Immature natural killer cell (primary cell): ENCODE data around the gene KCNV2. TPM values are rescaled to one million over a fixed set of nuclear protein-coding genes. Genes with fewer than 3 reads are reported as not detected.

ENCODE experiments used
- DNase-seq, 3 donors: peaks; one replicate each; pipeline ENCODE4 v3.0.0; 2022; ENCODE audit warnings: mixed read lengths in 1 of 3
- H3K27ac Mint-ChIP-seq, 6 donors: one replicate each; pipeline ENCODE4 v1.8.0; 2020; ENCODE audit warnings: mixed read lengths in 6 of 6, mild to moderate bottlenecking in 5 of 6, inconsistent platforms in 4 of 6, moderate library complexity in 3 of 6
- H3K27me3 Mint-ChIP-seq, 3 donors: one replicate each; pipeline ENCODE4 v1.8.0; 2020 to 2021; ENCODE audit warnings: low read depth in 3 of 3, mild to moderate bottlenecking in 3 of 3, mixed read lengths in 3 of 3, moderate library complexity in 3 of 3, inconsistent platforms in 1 of 3
- H3K36me3 Mint-ChIP-seq, 3 donors: one replicate each; pipeline ENCODE4 v1.8.0; 2020; ENCODE audit warnings: mixed read lengths in 3 of 3, inconsistent platforms in 2 of 3, mild to moderate bottlenecking in 2 of 3
- H3K4me1 Mint-ChIP-seq, 2 donors: one replicate each; pipeline ENCODE4 v1.8.0; 2020; ENCODE audit warnings: inconsistent platforms in 2 of 2, mild to moderate bottlenecking in 2 of 2, mixed read lengths in 2 of 2, moderate library complexity in 1 of 2
- H3K4me3 Mint-ChIP-seq, 5 donors: one replicate each; pipeline ENCODE4 v1.8.0; 2020; ENCODE audit warnings: mild to moderate bottlenecking in 5 of 5, mixed read lengths in 5 of 5, inconsistent platforms in 3 of 5, moderate library complexity in 3 of 5
- H3K9me3 Mint-ChIP-seq, 6 donors: one replicate each; pipeline ENCODE4 v1.8.0; 2020; ENCODE audit warnings: mild to moderate bottlenecking in 6 of 6, mixed read lengths in 6 of 6, inconsistent platforms in 4 of 6, moderate library complexity in 3 of 6
- polyA plus RNA-seq, 3 donors: library from polyadenylated mRNA; unstranded; fragments of 300-500 nt; fragmentation: Illumina TruSeq; gene quantifications; one replicate each; pipeline ENCODE4 v1.2.3, GENCODE V29; 2021

KCNV2 gene
- polyA plus RNA-seq, 3 donors from 2014 or later = not detected

DNA sequence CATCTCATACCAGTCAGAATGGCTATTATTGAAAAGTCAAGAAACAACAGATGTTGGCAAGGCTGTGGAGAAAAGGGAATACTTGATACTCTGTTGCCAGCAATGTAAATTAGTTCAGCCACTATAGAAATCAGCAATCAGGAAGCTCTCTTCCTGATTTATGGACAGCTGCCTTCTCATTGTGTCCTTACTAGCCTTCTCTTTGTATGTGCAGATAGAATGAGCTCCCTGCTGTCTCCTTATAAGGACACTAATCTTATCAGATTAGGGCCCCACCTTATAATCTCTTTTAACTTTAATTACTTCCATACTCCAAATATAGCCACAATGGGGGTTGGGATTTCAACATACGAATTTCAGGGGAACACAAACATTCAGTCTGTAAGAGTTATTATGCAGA lies 38.0 kb downstream of the KCNV2 start:
- peaks cover 4 to 6% of the 10 kb centered on the region in 2 donors for H3K4me1 Mint-ChIP-seq
- no peaks in the 10 kb centered on the region for H3K27me3 Mint-ChIP-seq
- H3K9me3 Mint-ChIP-seq = peaks cover 0 to 3% (median 0%) of the 10 kb centered on the region in 6 donors
- DNase-seq = no peak
- peaks cover 12 to 45% (median 30%) of the 10 kb centered on the region in 3 donors for H3K36me3 Mint-ChIP-seq
- no peak overlapping the region for H3K27ac Mint-ChIP-seq
- no peak overlapping the region for H3K4me3 Mint-ChIP-seq

DNA sequence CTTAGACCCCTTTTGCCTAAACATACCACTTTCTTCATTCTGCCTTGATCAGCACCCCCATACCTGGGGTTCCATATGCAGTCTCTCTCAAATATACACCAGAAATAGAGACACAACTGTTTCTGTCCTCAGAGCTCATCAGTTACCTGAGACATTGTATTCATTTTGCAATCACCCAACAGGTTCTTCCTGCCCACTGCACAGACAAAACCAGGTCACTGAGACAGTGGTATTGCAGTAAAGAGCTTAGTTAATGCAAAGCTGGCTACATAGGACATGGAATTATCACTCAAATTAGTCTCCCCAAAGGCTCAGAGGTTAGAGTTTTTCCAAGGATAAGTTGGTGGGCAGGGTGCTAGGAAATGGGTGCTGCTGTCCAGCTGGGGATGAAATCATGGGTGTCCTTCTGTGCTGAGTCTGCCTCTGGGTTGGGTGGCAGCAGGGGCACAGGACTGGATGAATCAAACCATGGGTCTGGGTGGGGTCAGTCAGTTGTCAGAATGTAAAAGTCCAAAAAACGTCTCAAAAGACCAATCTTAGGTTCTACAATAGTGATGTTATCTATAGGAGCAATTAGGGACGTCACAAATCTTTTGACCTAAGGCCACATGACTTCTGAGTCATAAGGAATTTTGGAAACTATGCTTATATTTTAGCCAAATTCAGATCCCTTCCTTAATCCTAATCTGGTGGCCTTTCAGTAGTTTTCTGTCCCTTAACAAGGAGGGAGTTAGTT lies 41.0 kb downstream of the KCNV2 start:
- DNase-seq = no peak
- Mint-ChIP-seq H3K4me3 (no peak overlapping the region), H3K36me3 (peaks cover 3 to 28% (median 25%) of the 10 kb centered on the region in 3 donors), H3K9me3 (no peaks in the 10 kb centered on the region), H3K27me3 (no peaks in the 10 kb centered on the region), H3K27ac (no peak overlapping the region), H3K4me1 (peaks cover under 1 to 5% of the 10 kb centered on the region in 2 donors)

DNA sequence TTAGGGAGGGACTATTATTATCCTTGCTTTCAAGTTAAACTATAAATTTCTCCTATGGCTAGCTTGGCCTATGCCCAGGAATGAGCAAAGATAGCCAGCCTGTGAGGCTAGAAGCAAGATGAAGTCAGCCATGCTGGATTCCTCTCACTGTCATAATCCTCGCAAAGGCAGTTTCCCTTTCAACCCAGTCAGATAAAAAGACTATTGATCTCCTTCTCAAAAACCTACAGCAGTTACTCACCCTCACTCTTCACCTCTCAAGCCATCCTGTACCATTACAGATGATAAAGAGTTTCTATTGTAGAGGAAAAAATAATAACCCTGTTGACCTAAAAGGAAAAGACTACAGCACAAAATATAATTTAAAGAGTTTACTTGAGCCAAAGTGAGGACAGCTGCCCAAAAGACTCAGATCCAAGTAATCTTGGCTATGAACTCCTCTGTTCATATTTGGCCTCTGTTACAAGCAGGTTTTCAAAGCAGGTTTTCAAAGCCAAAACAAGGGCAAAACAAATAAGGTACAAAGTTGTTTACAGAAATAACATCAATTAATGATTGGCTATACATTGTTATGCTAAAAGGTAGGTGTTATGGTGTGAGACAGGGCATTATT lies 41.7 kb downstream of the KCNV2 start:
- DNase-seq = no peak
- Mint-ChIP-seq H3K4me3 (no peak overlapping the region), H3K27ac (no peak overlapping the region), H3K27me3 (no peaks in the 10 kb centered on the region), H3K4me1 (peaks cover 7 to 11% of the 10 kb centered on the region in 2 donors), H3K9me3 (no peaks in the 10 kb centered on the region), H3K36me3 (peaks cover 3 to 26% (median 25%) of the 10 kb centered on the region in 3 donors)

DNA sequence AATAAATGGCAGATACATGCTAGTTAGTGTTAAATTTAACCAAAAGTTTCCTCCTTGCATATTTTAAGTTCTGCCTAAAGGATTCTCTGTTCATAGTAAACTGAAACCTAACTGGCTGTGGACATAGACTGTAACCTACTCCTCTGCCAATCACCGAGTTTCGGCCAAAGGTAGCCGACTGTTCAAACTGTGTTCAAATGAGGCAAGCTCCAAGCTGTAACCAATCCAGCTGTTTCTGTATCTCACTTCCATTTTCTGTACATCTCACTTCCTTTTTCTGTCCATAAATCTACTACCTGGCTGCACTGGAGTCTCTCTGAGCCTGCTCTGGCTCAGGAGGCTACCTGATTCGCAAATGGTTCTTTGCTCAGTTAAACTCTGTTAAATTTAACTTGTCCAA lies 44.1 kb downstream of the KCNV2 start:
- DNase-seq = no peak
- Mint-ChIP-seq H3K27me3 (peaks cover 0 to 2% (median 1%) of the 10 kb centered on the region in 3 donors), H3K9me3 (no peaks in the 10 kb centered on the region), H3K36me3 (peaks cover 0 to 22% (median 17%) of the 10 kb centered on the region in 3 donors), H3K27ac (no peak overlapping the region), H3K4me3 (no peak overlapping the region), H3K4me1 (peaks cover 23 to 33% of the 10 kb centered on the region in 2 donors)

DNA sequence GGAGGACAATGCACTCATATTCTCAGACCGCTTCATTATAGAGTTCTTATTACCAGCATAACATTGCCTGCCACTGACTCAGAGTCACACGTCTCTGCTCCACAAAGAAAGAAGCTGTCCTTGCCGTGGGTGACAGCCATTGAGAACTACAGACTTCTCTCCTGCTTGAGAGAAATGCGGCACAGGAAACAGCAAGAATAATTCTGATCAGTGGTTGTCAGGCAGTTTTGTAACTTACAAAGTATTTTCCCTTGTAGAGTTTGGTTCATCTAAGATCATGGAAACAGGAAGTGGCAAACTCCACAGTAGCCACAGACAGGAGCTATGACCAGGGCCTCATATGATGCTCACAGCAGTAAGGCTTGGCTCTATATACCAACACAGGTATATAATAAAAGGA lies 47.0 kb downstream of the KCNV2 start:
- peak; percentile 32 to 51 (median 38) for DNase-seq
- Mint-ChIP-seq H3K27ac (peak overlapping the region; percentile 74 to 91 (median 90)), H3K4me1 (peaks cover 23 to 33% of the 10 kb centered on the region in 2 donors), H3K36me3 (peaks cover 8 to 24% (median 10%) of the 10 kb centered on the region in 3 donors), H3K27me3 (peaks cover 0 to 3% (median 2%) of the 10 kb centered on the region in 3 donors), H3K9me3 (no peaks in the 10 kb centered on the region), H3K4me3 (peak overlapping the region; percentile 32 to 65 (median 56))

DNA sequence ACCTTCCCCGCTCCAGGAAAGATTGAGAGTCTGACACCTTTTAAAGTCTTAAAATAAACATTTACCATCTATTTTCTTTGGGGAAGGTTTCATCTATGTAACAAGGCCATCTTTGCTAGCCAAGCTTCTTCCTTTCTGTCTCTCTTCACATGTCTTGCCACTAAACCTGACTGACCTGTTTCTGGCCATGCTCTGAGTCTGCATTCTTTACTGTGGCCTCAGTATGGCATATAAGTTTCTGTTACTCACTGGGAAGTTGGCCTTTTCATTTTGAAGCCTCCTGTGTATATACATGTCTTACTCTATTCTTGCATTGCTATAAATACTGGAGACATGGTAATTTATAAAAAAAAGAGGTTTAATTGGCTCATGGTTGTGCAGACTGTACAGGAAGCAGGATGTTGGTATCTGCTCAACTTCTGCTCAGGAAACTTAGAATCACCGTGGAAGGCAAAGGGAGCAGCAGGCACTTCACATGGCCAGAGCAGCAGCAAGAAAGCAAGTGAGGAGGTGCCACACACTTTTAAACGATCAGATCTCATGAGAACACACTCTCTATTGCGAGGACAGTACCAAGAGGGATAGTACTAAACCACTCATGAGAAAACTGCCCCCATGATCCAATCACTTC lies 48.1 kb downstream of the KCNV2 start:
- Mint-ChIP-seq H3K9me3 (no peaks in the 10 kb centered on the region), H3K4me3 (peak overlapping the region in 1 of 5 donors; percentile 31), H3K27me3 (peaks cover 0 to 3% (median 2%) of the 10 kb centered on the region in 3 donors), H3K36me3 (peaks cover 10 to 26% (median 14%) of the 10 kb centered on the region in 3 donors), H3K27ac (peak overlapping the region; percentile 51 to 87 (median 78)), H3K4me1 (peaks cover 23 to 33% of the 10 kb centered on the region in 2 donors)
- DNase-seq = no peak

DNA sequence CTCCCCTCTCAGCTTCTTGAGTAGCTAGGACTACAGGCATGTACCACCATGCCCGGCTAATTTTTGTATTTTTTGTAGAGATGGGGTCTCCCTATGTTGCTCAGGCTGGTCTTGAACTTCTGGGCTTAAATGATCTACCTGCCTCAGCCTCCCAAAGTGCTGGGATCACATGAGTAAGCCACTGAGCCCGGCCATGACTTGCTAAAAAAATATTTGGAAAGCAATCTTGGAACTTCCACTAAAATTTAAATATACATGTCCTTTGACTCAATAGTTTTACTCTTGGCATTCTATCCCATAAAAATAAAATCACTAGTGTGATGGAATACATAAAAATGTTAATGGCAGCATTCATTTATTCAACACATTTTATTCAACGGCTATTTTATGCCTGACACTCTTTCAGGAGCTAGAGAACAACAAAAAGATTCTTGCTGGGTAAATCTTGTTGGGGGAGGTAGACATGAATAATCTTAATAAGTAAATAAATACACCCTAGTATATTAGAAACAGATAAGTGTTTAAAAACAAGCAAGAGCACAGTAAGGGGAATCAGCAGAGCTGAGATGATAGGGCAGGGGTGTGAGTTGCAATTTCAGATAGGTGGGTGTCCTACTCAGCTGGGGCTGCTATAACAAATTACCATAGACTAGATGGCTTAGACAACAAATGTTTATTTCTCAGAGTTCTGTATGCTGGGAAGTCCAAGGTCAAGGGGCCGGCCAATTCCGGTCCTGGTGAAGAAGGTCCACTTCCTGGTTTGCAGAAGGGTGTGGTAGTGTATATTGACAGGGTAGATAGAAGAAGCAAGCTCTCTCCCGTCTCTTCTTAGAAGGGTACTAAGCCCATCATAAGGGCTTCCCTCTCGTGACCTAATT lies 50.7 kb downstream of the KCNV2 start:
- Mint-ChIP-seq H3K9me3 (peaks cover 0 to 10% (median 1%) of the 10 kb centered on the region in 6 donors), H3K27me3 (peaks cover 0 to 3% (median 2%) of the 10 kb centered on the region in 3 donors), H3K4me3 (no peak overlapping the region), H3K36me3 (peaks cover 23 to 41% (median 32%) of the 10 kb centered on the region in 3 donors), H3K4me1 (peaks cover 23 to 32% of the 10 kb centered on the region in 2 donors), H3K27ac (peak overlapping the region in 2 of 6 donors; percentile 5 to 7)
- DNase-seq = no peak

DNA sequence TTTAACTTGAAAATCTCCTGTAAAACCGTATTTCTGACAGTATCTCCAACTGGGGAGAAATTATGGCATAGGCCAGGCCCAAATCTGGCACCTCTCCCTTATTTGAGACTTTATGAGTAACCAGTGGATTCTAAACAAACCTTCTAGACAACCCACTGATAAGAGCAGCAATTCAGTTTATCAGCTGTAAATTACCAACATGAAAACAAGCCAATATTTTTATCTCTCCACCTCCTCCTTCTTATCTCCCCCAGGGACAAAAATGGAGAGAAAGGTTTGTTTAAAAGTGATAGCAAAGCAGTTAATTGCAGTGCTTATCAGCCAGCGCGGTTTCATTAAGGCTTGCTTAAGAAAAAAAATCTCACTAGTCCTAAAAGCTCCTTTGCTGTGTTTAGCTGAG lies 53.8 kb downstream of the KCNV2 start:
- DNase-seq = no peak
- peaks cover 51 to 69% (median 61%) of the 10 kb centered on the region in 3 donors for H3K36me3 Mint-ChIP-seq
- H3K27me3 Mint-ChIP-seq = peaks cover 0 to 2% (median 1%) of the 10 kb centered on the region in 3 donors
- H3K9me3 Mint-ChIP-seq = peaks cover 15 to 23% (median 20%) of the 10 kb centered on the region in 6 donors
- H3K27ac Mint-ChIP-seq = peak overlapping the region in 1 of 6 donors; percentile 6
- peaks cover 0 to 1% of the 10 kb centered on the region in 2 donors for H3K4me1 Mint-ChIP-seq
- H3K4me3 Mint-ChIP-seq = no peak overlapping the region

DNA sequence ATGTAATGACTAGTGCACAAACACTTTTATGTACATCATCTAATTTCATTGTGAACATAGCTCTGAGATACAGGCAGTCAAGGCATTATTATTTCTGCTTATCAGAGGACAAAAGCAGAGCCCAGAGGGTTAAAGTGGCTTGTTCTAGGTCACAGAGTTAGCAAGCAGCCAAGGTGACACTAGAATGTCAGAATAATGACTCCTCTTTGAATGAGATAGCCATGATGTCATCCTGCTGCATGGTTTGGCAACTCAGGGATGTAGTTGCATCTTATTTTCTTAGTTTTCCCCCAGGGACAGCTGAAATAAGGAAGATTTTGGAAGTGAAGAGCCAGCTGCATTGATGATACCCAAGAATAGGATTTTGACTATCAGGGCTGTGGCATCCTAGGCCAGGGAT lies 54.4 kb downstream of the KCNV2 start:
- Mint-ChIP-seq H3K36me3 (peaks cover 57 to 75% (median 67%) of the 10 kb centered on the region in 3 donors), H3K27me3 (peaks cover 0 to 2% (median 1%) of the 10 kb centered on the region in 3 donors), H3K4me3 (no peak overlapping the region), H3K4me1 (no peaks in the 10 kb centered on the region), H3K27ac (no peak overlapping the region), H3K9me3 (peaks cover 15 to 27% (median 21%) of the 10 kb centered on the region in 6 donors)
- no peak for DNase-seq

DNA sequence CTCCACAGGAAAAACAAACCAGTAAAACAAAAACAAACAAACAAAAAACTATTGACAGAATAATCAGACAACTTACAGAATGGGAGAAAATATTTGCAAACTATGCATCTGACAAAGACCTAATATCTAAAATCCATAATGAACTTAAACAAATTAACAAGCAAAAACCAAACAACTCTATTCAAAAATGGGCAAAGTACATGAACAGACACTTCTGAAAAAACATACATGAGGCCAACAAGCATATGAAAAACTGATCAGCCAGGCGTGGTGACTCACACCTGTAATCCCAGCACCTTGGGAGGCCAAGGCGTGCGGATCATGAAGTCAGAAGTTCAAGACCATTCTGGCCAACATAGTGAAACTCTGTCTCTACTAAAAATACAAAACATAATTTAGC lies 60.1 kb downstream of the KCNV2 start:
- no peaks in the 10 kb centered on the region for H3K4me1 Mint-ChIP-seq
- peaks cover 77 to 88% (median 78%) of the 10 kb centered on the region in 3 donors for H3K36me3 Mint-ChIP-seq
- H3K27ac Mint-ChIP-seq = no peak overlapping the region

DNA sequence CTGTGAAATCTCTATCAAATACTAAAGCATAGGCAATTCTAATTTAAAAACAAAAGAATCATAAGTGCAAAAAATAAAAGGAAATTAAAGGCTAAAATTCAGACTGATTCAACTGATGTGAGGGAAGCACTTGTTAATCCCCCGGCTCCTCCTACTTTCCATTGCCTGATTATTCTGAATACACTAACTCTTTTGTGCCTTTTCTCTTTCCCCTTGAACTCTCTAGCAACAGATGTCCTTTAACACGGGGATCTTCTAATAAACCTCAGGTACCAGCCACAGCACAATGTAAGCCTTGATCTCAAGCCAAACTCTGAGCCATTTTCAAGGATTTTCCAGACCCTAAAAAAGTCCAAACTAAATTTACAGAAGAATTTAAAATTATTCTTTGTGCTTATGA lies 61.5 kb downstream of the KCNV2 start:
- H3K9me3 Mint-ChIP-seq = peaks cover 10 to 25% (median 16%) of the 10 kb centered on the region in 6 donors
- peaks cover 0 to 1% of the 10 kb centered on the region in 2 donors for H3K4me1 Mint-ChIP-seq
- no peak for DNase-seq
- H3K27ac Mint-ChIP-seq = no peak overlapping the region
- no peak overlapping the region for H3K4me3 Mint-ChIP-seq
- H3K36me3 Mint-ChIP-seq = peaks cover 68 to 83% (median 74%) of the 10 kb centered on the region in 3 donors
- H3K27me3 Mint-ChIP-seq = no peaks in the 10 kb centered on the region

More for the DNA sequence above, 60.1 kb downstream of the KCNV2 start:
- Mint-ChIP-seq H3K27me3 (peaks cover 0 to 1% (median 0%) of the 10 kb centered on the region in 3 donors), H3K4me3 (no peak overlapping the region), H3K9me3 (peaks cover 17 to 32% (median 24%) of the 10 kb centered on the region in 6 donors)
- no peak for DNase-seq
